Mucosa of gallbladder (tissue), 1 donor: ENCODE data around the gene HYAL3. TPM values are rescaled to one million over a fixed set of nuclear protein-coding genes. Genes with fewer than 3 reads are reported as not detected.
"Not testable (repeated sequence)": the region's sequence is repeated elsewhere in the genome, so short reads cannot be mapped to it uniquely, and the experiment has no call there.

Source experiments
- DNase-seq: peaks from one replicate; pipeline ENCODE4 v3.0.0-alpha.2; 2020; ENCODE audit warnings: low spot score
- total RNA-seq: library from RNA; stranded (reverse); gene quantifications from one replicate; pipeline ENCODE4 v1.2.1, GENCODE V29; 2021
- donor health status: DM: no; HTN: no; CAD: no.

Gene HYAL3
- total RNA-seq, 1 donor from 2014 or later = 7.8 TPM

GRCh38 chr3:50292159-50293078 lies 6.8 kb downstream of the HYAL3 start, which contains the start of gene IFRD2:
Gene IFRD2, minus strand, starts transcription at chr3:50292429. Its CDS starts 155 bp downstream, at chr3:50292274.
- peak; percentile 99 for DNase-seq

- no peak for DNase-seq
Measured at GRCh38 chr3:50290161-50290641, 9.0 kb downstream of the HYAL3 start.

GRCh38 chr3:50289130-50289529 lies 10.1 kb downstream of the HYAL3 start:
- DNase-seq = no peak

GRCh38 chr3:50288387-50289007 lies 10.7 kb downstream of the HYAL3 start:
- DNase-seq = no peak

GRCh38 chr3:50287262-50287661 lies 11.9 kb downstream of the HYAL3 start:
- DNase-seq = no peak

GRCh38 chr3:50286322-50287227 lies 12.6 kb downstream of the HYAL3 start:
- no peak for DNase-seq

- not testable (repeated sequence) for DNase-seq
Measured at GRCh38 chr3:50284121-50284520, 15.1 kb downstream of the HYAL3 start.

- no peak for DNase-seq
Measured at GRCh38 chr3:50279255-50280016, 19.8 kb downstream of the HYAL3 start.

GRCh38 chr3:50278880-50279224 lies 20.4 kb downstream of the HYAL3 start, which contains the start of gene LSMEM2:
Gene LSMEM2, plus strand, starts transcription at chr3:50279087. Its CDS starts 27 bp downstream, at chr3:50279114.
- DNase-seq = no peak

- no peak for DNase-seq
Measured at GRCh38 chr3:50278123-50278879, 20.9 kb downstream of the HYAL3 start.

GRCh38 chr3:50276762-50277101 lies 22.5 kb downstream of the HYAL3 start:
- DNase-seq = no peak

- no peak for DNase-seq
Measured at GRCh38 chr3:50275996-50276761, 23.0 kb downstream of the HYAL3 start.

GRCh38 chr3:50275141-50275995 lies 23.8 kb downstream of the HYAL3 start:
- no peak for DNase-seq

- peak; percentile 66 for DNase-seq
Measured at GRCh38 chr3:50274371-50275104, 24.7 kb downstream of the HYAL3 start.

- no peak for DNase-seq
Measured at GRCh38 chr3:50273689-50274065, 25.5 kb downstream of the HYAL3 start.

GRCh38 chr3:50272911-50273688 lies 26.1 kb downstream of the HYAL3 start:
- peak; percentile 85 for DNase-seq

GRCh38 chr3:50272538-50272910 lies 26.7 kb downstream of the HYAL3 start:
- DNase-seq = not testable (repeated sequence)
